T-cell (primary cell): ENCODE data around the gene PPP4R1. TPM values are rescaled to one million over a fixed set of nuclear protein-coding genes. Genes with fewer than 3 reads are reported as not detected.

ENCODE experiments used
- ATAC-seq, 4 experiments: fragments of 200-7000 bp in 3 of 4; fragments of 150-1000 bp in 1 of 4; cut with Tn5 transposase; replicated peaks in 1 of 4; 1 replicate in 3 of 4; 2 replicates in 1 of 4; pipeline ENCODE4 v1.10.0; 2021; ENCODE audit warnings: moderate library complexity in 3 of 4, mild to moderate bottlenecking in 2 of 4, moderate number of reproducible peaks in 1 of 4
- CTCF ChIA-PET, 2 donors: fragments of 300-600 bp; sonication (Branson Sonifier 250); formaldehyde crosslinking; loops; one replicate each; lab custom pipeline; 2022; ENCODE audit warnings: antibody characterized with exemption in 2 of 2; lab: Charles Lee
- POLR2A ChIA-PET, 2 donors: fragments of 300-600 bp; sonication (Branson Sonifier 250); formaldehyde crosslinking; loops; one replicate each; lab custom pipeline; 2022; ENCODE audit warnings: antibody characterized with exemption in 2 of 2; lab: Charles Lee
- DNase-seq, 35 experiments: peaks; one replicate each; pipeline versions ENCODE4 v3.0.0 to v3.0.0-alpha.2; 2013 to 2023
- H3K27ac ChIP-seq: one replicate; pipeline ENCODE4 v1.5.1; 2013; ENCODE audit warnings: low read length
- H3K27me3 ChIP-seq, 2 experiments: replicated peaks in 1 of 2; 1 replicate in 1 of 2; 2 replicates in 1 of 2; pipeline versions ENCODE4 v1.6.1 to v1.7.0; 2013; ENCODE audit warnings: low read length in 1 of 2, mixed read lengths in 1 of 2; ENCODE audit not compliant: control insufficient read depth in 2 of 2, insufficient read depth in 2 of 2; ENCODE audit errors: extremely low read depth in 1 of 2
- H3K36me3 ChIP-seq, 2 donors: 1 replicate in 1 of 2; 2 replicates in 1 of 2; pipeline versions ENCODE4 v1.6.1 to v1.7.0; 2013; ENCODE audit warnings: low read length in 1 of 2; ENCODE audit not compliant: control insufficient read depth in 2 of 2, insufficient read depth in 1 of 2; ENCODE audit errors: extremely low read depth in 1 of 2
- H3K4me1 ChIP-seq, 2 experiments: 1 replicate in 1 of 2; 2 replicates in 1 of 2; pipeline versions ENCODE4 v1.6.1 to v1.7.0; 2013; ENCODE audit warnings: low read length in 2 of 2, mixed read lengths in 1 of 2; ENCODE audit not compliant: insufficient read depth in 2 of 2, control insufficient read depth in 1 of 2; ENCODE audit errors: extremely low read depth in 1 of 2
- H3K4me3 ChIP-seq, 2 donors: 1 replicate in 1 of 2; 2 replicates in 1 of 2; pipeline versions ENCODE4 v1.5.1 to v1.7.0; 2013; ENCODE audit warnings: mild to moderate bottlenecking in 2 of 2, low read length in 1 of 2, moderate library complexity in 1 of 2; ENCODE audit not compliant: control insufficient read depth in 1 of 2; ENCODE audit errors: extremely low read depth in 1 of 2
- H3K9me3 ChIP-seq: 2 replicates; pipeline ENCODE4 v1.7.0; 2013
- H3K27ac Mint-ChIP-seq, 2 donors: one replicate each; pipeline ENCODE4 v1.8.0; 2020 to 2021; ENCODE audit warnings: mild to moderate bottlenecking in 2 of 2, mixed read lengths in 2 of 2
- H3K27me3 Mint-ChIP-seq, 2 donors: one replicate each; pipeline ENCODE4 v1.8.0; 2021 to 2022; ENCODE audit warnings: mixed read lengths in 2 of 2
- H3K36me3 Mint-ChIP-seq: one replicate; pipeline ENCODE4 v1.8.0; 2021; ENCODE audit warnings: mixed read lengths
- H3K4me1 Mint-ChIP-seq, 3 donors: one replicate each; pipeline ENCODE4 v1.8.0; 2020 to 2022; ENCODE audit warnings: mixed read lengths in 3 of 3, mild to moderate bottlenecking in 1 of 3
- H3K4me3 Mint-ChIP-seq, 3 donors: one replicate each; pipeline ENCODE4 v1.8.0; 2020 to 2022; ENCODE audit warnings: mild to moderate bottlenecking in 3 of 3, mixed read lengths in 3 of 3, moderate library complexity in 3 of 3
- H3K9me3 Mint-ChIP-seq, 3 donors: one replicate each; pipeline ENCODE4 v1.8.0; 2020 to 2022; ENCODE audit warnings: mixed read lengths in 3 of 3
- WGBS: methylation state at CpG from one replicate; pipeline ENCODE4 v1.1.5; 2013; ENCODE audit warnings: missing lambda C conversion rate; ENCODE audit not compliant: insufficient coverage; 5-methylcytosine and 5-hydroxymethylcytosine counted together
- total RNA-seq, 35 experiments: library from RNA in 6 of 35; stranded (reverse) in 6 of 35; fragments of 120-200 nt in 1 of 35; gene quantifications; one replicate each; pipeline versions ENCODE4 v1.2.1 to v1.2.4 and lab custom pipeline; 2013 to 2026

PPP4R1 gene, protein sequence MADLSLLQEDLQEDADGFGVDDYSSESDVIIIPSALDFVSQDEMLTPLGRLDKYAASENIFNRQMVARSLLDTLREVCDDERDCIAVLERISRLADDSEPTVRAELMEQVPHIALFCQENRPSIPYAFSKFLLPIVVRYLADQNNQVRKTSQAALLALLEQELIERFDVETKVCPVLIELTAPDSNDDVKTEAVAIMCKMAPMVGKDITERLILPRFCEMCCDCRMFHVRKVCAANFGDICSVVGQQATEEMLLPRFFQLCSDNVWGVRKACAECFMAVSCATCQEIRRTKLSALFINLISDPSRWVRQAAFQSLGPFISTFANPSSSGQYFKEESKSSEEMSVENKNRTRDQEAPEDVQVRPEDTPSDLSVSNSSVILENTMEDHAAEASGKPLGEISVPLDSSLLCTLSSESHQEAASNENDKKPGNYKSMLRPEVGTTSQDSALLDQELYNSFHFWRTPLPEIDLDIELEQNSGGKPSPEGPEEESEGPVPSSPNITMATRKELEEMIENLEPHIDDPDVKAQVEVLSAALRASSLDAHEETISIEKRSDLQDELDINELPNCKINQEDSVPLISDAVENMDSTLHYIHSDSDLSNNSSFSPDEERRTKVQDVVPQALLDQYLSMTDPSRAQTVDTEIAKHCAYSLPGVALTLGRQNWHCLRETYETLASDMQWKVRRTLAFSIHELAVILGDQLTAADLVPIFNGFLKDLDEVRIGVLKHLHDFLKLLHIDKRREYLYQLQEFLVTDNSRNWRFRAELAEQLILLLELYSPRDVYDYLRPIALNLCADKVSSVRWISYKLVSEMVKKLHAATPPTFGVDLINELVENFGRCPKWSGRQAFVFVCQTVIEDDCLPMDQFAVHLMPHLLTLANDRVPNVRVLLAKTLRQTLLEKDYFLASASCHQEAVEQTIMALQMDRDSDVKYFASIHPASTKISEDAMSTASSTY
- total RNA-seq = 10 to 100 TPM; 31.5 to 54.7 (median 44.4) TPM
- 55.4 TPM for total RNA-seq (2013)
- total RNA-seq (lab: John Stamatoyannopoulos, UW) = 31.0 to 94.2 (median 53.9) reads per million in 29 experiments

DNA sequence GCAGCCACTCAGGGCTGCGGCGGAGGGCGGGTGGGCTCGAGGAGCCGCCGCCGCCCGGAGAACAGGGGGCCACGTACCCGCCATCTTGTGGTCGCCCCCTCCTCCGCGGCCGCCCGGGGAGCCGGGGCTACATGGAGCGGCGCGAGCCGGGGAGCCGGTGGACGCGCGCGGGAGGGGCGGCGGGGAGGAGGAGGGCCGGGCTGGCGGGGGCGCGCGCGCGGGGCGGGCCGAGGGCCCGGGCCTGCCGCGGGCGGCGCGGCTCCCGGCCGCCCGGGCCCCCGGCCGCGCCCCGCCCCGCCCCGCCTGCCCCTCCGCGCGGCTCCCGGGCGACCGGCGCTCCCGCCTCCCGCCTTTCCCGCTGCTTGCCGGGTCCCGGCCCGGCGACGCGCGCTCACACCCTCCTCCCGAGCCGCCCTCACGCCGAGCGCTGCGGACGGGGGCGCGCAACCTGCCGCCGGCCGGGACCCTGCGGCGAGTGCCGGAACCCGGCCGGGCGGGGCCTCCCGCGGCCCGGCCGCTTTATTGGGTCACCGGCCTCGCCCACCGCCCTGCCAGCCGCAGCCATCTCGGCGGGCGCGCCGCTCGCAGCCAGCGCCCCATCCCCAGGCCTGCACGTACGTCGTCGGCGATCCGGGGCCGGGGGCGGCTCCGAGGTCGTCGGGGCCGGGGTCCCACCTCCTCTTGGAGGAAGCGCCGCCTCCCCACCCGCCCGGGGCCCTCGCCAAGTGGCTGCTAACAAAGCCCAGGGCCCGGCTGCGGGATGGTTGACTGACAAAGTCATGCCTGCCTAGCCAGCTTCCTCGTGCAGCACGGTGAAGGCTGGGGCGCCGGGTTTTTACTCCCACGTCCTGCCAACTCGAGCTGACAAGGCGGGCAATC lies at the start of gene PPP4R1:
Gene PPP4R1 (minus strand): TSS at position 159 of the 879 bp plus-strand sequence. CDS start 75 bp downstream, at position 84.
- Histone ChIP-seq H3K36me3 (peaks cover 0 to 4% of the 10 kb centered on the region in 2 donors), H3K4me3 (peak within 1 kb of the TSS; percentile 77 to 80), H3K27ac (peak within 1 kb of the TSS; percentile 55), H3K27me3 (no peaks in the 10 kb centered on the region), H3K4me1 (peaks cover 10 to 11% of the 10 kb centered on the region in 2 experiments), H3K9me3 (no peaks in the 10 kb centered on the region)
- ChIA-PET POLR2A (no interaction called here), CTCF (interaction anchor here (1.0 to 1.1 kb wide), 2 partner anchors 12 to 15 kb away, joined by 4 to 6 read pairs; no protein-coding TSS in a partner anchor)
- Mint-ChIP-seq H3K4me1 (peaks cover 33 to 40% (median 36%) of the 10 kb centered on the region in 3 donors), H3K9me3 (no peaks in the 10 kb centered on the region), H3K27ac (peak within 1 kb of the TSS; percentile 92 to 95), H3K36me3 (peaks cover 10% of the 10 kb centered on the region), H3K4me3 (peak within 1 kb of the TSS; percentile 89 to 95 (median 92)), H3K27me3 (no peaks in the 10 kb centered on the region)
- ATAC-seq (peak; percentile 73 to 83 (median 74)), DNase-seq (peak; percentile 30 to 77 (median 55))
- WGBS = under 1% methylated on average over 115 of the region's 127 CpGs

DNA sequence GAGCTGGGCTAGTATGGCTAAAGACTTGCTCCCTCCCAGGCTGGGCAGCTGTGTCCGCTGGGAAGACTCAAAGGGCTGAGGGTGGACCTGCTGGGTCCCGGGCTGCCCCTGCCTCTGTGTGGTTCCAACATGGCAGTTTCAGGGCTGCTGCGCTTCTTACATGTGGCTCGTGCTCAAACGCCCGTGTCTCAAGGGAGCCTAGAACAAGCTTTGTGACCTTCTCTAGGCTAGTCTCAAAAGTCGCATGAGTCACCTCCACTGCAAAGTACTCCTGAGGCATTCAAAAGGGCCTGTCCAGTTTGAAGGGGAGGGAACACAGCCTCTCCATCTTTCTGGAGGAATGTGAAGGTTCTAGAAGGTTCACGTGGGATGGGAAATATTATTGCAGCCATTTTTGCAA lies 49.0 kb upstream of the PPP4R1 start:
- Histone ChIP-seq H3K27ac (no peak overlapping the region), H3K4me1 (no peaks in the 10 kb centered on the region), H3K27me3 (peaks cover 0 to 9% of the 10 kb centered on the region in 2 experiments), H3K4me3 (no peak overlapping the region), H3K36me3 (no peaks in the 10 kb centered on the region), H3K9me3 (no peaks in the 10 kb centered on the region)
- 91% methylated on average over 7 of the region's 8 CpGs for WGBS
- DNase-seq = no peak
- H3K4me3 Mint-ChIP-seq = no peak overlapping the region
- H3K27me3 Mint-ChIP-seq = peaks cover 0 to 2% of the 10 kb centered on the region in 2 donors
- no peak for ATAC-seq
- H3K36me3 Mint-ChIP-seq = no peaks in the 10 kb centered on the region
- no peaks in the 10 kb centered on the region for H3K4me1 Mint-ChIP-seq
- CTCF ChIA-PET = no interaction called here
- POLR2A ChIA-PET = no interaction called here
- H3K27ac Mint-ChIP-seq = no peak overlapping the region
- H3K9me3 Mint-ChIP-seq = no peaks in the 10 kb centered on the region

DNA sequence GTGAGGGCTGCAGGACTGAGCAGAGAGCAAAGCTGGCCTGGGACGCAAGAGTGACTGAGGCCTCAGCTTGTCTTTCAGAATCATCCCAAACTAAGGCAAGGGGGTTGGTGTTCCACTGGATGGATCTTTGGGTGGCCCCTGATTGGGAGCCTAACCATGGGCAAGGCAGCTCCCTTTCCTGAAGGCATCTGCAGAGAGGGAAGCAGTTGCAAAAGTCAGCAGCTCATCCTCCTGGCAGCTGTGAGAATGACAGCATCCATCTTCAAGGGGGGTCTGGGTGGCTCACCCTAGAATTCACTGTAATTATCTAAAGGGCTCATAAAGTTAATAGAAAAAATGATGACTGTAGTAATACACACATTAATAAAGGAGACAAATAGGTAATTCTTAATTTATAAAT lies 47.2 kb upstream of the PPP4R1 start:
- H3K4me3 Mint-ChIP-seq = no peak overlapping the region
- no peaks in the 10 kb centered on the region for H3K36me3 Mint-ChIP-seq
- no peak for ATAC-seq
- Histone ChIP-seq H3K9me3 (no peaks in the 10 kb centered on the region), H3K36me3 (no peaks in the 10 kb centered on the region), H3K27ac (no peak overlapping the region), H3K4me3 (no peak overlapping the region), H3K4me1 (no peaks in the 10 kb centered on the region), H3K27me3 (peaks cover 0 to 14% of the 10 kb centered on the region in 2 experiments)
- no peaks in the 10 kb centered on the region for H3K4me1 Mint-ChIP-seq
- H3K27ac Mint-ChIP-seq = no peak overlapping the region
- no peaks in the 10 kb centered on the region for H3K9me3 Mint-ChIP-seq
- ChIA-PET CTCF (no interaction called here), POLR2A (no interaction called here)
- WGBS = no CpG with 5 or more reads among the region's 1 CpG
- DNase-seq = peak in 1 of 35 experiments; percentile 16
- H3K27me3 Mint-ChIP-seq = peaks cover 0 to 2% of the 10 kb centered on the region in 2 donors

DNA sequence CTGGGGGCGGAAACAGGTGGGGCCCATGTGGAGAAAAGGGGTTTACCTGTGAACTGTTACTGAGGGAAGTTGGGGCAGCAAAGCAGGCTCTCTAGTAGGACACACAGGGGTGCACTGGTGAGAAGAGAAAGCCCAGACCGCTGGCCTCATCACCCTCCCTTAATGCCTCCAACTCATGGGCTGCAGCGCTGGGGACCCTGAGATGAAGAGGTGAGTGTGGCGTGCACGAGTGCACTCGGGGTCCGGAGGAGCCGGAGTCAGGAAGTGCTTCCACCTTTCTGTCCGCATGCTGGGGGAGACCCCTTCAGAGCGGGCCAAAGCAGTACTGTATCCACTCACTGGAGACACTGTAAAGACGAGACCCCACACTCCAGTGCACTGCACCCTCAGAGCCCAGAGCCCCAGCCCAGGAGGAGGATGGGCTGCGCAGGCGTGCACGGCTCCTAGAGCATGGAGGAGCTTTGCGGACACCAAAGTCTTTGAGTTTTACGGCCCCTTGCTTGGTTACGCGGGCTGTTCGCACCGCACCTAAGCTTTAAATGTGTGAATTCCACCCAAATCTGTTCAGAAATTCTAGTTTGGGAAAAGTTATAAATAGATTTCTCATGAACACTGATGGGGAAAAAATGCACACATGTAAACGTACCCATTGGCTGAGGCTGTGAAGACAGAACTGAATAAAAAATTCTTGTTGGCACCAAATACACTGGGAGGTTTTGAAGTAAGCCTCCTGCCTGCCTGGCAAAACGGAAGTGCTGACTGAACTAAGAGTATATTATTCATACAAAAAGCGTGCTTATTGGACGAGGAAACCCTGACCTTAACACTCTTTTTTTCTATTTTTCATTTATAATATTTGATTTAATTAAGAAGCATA lies 45.4 kb upstream of the PPP4R1 start:
- DNase-seq (no peak), ATAC-seq (no peak)
- Mint-ChIP-seq H3K27ac (no peak overlapping the region), H3K4me1 (no peaks in the 10 kb centered on the region), H3K4me3 (no peak overlapping the region), H3K9me3 (no peaks in the 10 kb centered on the region), H3K36me3 (no peaks in the 10 kb centered on the region), H3K27me3 (peaks cover 0 to 3% of the 10 kb centered on the region in 2 donors)
- Histone ChIP-seq H3K9me3 (no peaks in the 10 kb centered on the region), H3K4me1 (no peaks in the 10 kb centered on the region), H3K27ac (no peak overlapping the region), H3K36me3 (no peaks in the 10 kb centered on the region), H3K4me3 (no peak overlapping the region), H3K27me3 (peaks cover 0 to 9% of the 10 kb centered on the region in 2 experiments)
- CTCF ChIA-PET = no interaction called here
- POLR2A ChIA-PET = no interaction called here
- WGBS = 82% methylated on average over 14 of the region's 24 CpGs

DNA sequence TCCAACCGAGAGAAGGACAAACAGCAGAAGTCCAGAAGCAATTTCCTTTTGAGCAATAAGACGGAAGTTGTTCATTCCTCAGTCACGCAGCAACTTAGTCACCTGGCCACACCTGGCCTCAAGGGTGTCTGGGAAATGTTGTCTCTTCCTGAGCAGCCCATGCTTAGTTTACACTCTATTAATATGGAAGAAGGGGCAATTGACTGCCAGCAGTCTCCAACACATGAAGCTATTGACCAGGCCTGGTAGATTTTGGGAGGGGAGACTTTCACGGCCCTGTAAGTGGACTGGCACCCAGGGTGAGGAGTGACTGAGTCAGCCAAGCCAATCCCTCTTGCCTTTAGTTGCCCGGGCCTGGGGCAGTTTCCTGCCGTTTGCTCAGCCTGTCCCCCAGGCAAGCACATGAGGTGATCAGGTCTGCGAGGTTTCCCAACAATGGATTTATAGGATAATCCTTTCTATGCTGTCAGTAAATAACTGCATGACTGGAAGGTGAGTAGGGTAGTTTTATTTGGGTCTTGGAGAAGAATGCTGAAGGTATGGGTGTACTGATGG lies 43.8 kb upstream of the PPP4R1 start:
- Mint-ChIP-seq H3K27me3 (peaks cover 0 to 3% of the 10 kb centered on the region in 2 donors), H3K9me3 (no peaks in the 10 kb centered on the region), H3K36me3 (no peaks in the 10 kb centered on the region), H3K27ac (no peak overlapping the region), H3K4me3 (no peak overlapping the region), H3K4me1 (no peaks in the 10 kb centered on the region)
- ATAC-seq (no peak), DNase-seq (no peak)
- H3K4me1 ChIP-seq = no peaks in the 10 kb centered on the region
- H3K27me3 ChIP-seq = peaks cover 0 to 17% of the 10 kb centered on the region in 2 experiments
- ChIA-PET POLR2A (no interaction called here), CTCF (no interaction called here)
- no peak overlapping the region for H3K4me3 ChIP-seq
- H3K27ac ChIP-seq = no peak overlapping the region
- no peaks in the 10 kb centered on the region for H3K9me3 ChIP-seq
- H3K36me3 ChIP-seq = no peaks in the 10 kb centered on the region
- 99% methylated on average over 6 of the region's 7 CpGs for WGBS
